Measurements from ENCODE around the gene FAR2. TPM values are rescaled to one million over a fixed set of nuclear protein-coding genes. Genes with fewer than 3 reads are reported as not detected.

FAR2 gene
- total and polyA plus RNA-seq, 8 donors = 0.43 to 2.8 (median 1.1) TPM

DNA sequence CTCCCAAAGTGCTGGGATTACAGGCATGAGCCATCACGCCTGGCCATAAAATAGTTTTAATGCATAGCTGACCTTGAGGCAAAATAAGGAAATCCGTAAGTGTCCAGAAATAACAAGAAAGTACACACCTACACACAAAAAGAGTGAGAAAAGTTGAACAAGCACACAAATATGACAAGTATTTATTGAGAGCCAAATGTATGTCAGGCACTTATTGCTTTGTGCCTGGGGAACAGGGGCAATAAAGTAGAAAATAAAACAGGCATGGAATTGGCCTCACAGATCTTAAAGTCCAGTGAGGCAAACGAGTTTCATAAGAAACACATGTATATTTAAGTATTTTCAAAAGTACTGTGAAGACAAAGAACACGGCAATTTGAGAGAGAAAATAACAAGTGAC, 128.2 kb downstream of the FAR2 start:
- Histone ChIP-seq H3K27me3 (no peaks in the 10 kb centered on the region), H3K27ac (no peak overlapping the region), H3K36me3 (no peaks in the 10 kb centered on the region), H3K4me1 (no peaks in the 10 kb centered on the region), H3K9me3 (no peaks in the 10 kb centered on the region), H3K4me3 (no peak overlapping the region)
- 75 to 82% methylated on average over 4 of the region's 4 CpGs for WGBS, 2 donors
- no peak for ATAC-seq
- FAIRE-seq = no peak
- TF ChIP-seq, protein P1, sequence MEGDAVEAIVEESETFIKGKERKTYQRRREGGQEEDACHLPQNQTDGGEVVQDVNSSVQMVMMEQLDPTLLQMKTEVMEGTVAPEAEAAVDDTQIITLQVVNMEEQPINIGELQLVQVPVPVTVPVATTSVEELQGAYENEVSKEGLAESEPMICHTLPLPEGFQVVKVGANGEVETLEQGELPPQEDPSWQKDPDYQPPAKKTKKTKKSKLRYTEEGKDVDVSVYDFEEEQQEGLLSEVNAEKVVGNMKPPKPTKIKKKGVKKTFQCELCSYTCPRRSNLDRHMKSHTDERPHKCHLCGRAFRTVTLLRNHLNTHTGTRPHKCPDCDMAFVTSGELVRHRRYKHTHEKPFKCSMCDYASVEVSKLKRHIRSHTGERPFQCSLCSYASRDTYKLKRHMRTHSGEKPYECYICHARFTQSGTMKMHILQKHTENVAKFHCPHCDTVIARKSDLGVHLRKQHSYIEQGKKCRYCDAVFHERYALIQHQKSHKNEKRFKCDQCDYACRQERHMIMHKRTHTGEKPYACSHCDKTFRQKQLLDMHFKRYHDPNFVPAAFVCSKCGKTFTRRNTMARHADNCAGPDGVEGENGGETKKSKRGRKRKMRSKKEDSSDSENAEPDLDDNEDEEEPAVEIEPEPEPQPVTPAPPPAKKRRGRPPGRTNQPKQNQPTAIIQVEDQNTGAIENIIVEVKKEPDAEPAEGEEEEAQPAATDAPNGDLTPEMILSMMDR (IDR thresholded peaks at IDR 0.05) = no peak
- DNase-seq = no peak
- intact Hi-C loops (cut with DNase I) = no loop called here

DNA sequence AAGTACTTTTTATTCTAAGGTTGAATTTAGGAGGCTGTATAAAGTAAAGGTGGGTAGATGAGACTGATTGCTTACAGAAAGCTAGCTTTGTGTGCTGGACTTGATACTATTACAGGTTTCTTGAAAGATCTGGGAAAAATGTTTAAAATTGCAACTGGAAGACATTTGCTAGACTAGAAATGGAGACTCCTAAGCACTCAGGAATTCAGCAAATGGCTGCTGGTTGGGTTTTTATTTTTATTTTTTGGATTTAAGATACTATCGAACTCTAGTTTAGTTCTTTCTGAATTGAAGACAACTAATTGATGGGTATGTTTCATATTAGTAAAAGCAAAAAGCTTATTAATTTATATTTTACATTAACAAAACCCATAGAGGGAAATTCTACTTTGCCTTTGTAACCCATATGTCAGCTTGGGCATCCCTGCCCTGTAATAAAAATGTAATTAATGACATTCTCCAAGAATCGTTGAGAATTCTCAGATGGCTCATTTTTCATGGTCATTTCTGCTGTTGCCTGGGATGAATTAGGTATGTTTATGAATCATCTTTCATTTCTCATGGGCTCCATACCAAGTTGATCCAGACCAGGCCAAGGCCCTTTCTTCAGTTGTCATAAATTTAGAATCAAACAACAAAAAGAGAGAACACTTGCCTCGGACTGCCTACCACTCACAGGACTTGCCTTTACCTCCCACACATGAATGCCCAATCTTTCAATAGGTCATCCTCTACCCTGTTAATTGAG, 129.8 kb downstream of the FAR2 start:
- TF ChIP-seq, protein P1 (IDR thresholded peaks at IDR 0.05) = no peak
- 62 to 63% methylated on average over 3 of the region's 3 CpGs for WGBS, 2 donors
- FAIRE-seq = no peak

DNA sequence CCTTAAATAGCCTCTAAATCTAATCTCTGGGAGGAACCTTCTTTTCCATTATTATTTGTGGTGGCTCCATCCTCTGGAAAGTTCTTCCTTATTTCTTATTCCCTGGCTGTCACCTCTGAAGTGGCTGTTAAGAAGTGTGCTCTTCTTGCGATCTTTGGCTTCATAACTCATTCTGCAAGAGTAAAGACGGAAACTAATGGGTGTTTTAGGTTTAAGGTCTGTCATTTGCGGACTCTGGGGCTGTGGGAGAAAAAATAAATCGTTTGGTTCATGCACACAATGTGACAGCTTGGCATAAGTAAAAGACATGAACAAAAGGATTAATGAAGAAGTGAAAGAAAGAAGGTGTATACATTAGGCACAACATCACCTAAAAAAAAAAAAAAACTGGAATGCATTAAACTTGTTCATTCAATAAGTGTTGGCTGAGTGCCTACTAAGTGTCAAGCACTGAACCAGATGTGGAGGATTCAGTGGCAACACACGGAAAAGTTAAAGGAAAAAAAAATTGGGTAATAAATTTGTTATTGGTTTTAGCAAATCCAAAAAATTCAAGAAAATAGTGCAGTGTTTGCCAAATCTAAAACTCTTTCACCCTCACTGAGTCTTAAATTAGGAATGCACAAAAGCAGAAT, 132.4 kb downstream of the FAR2 start:
- FAIRE-seq = no peak
- intact Hi-C loops (cut with DNase I) = no loop called here
- Histone ChIP-seq H3K4me1 (no peaks in the 10 kb centered on the region), H3K27ac (no peak overlapping the region), H3K9me3 (no peaks in the 10 kb centered on the region), H3K27me3 (no peaks in the 10 kb centered on the region), H3K4me3 (no peak overlapping the region), H3K36me3 (no peaks in the 10 kb centered on the region)
- no peak for DNase-seq
- no peak for ATAC-seq
- TF ChIP-seq, protein P1 (IDR thresholded peaks at IDR 0.05) = no peak
- 74 to 78% methylated on average over 5 of the region's 5 CpGs for WGBS, 2 donors

More for the DNA sequence above, 129.8 kb downstream of the FAR2 start:
- Histone ChIP-seq H3K9me3 (no peaks in the 10 kb centered on the region), H3K4me1 (no peaks in the 10 kb centered on the region), H3K36me3 (no peaks in the 10 kb centered on the region), H3K27me3 (no peaks in the 10 kb centered on the region), H3K27ac (no peak overlapping the region), H3K4me3 (no peak overlapping the region)
- ATAC-seq = no peak
- intact Hi-C loops (cut with DNase I) = no loop called here
- DNase-seq = no peak

DNA sequence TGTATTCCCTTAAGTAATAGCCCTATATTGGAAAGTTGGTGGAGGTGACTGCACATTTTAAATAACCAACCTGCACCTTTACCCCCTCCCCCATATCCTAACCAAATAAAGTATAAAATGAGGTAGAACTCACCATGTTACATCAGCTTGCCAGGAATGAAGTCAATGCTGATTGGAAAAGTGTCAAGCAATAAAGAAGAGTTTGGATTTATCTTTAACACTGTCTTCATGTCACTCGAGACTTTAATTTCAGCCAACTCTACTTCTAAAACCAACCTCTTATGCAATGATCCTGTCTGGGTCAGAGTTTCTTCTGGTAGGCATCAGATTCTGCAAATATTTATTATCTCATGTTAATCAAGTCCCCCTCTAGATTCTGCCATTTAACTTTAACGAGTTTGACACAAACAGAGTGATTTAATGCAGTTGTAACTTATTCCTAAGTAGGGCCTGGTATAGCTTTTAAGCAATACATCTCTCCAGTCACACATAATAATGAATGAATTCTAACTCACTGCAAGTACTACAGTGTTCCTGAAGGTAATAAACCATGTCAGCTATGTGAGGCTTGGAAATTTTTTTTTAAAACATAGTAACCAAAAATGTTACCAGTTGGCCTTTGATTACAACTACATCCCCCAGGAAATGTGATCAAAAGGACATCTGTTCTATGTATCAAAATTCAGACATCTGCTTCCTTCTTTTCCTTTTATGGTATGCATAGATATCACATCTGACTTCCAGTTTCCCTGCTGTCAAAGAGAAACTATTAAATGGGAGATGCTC, 133.1 kb downstream of the FAR2 start:
- FAIRE-seq = no peak
- 65% methylated on average over 2 of the region's 2 CpGs for WGBS, 2 donors
- ATAC-seq = no peak
- Histone ChIP-seq H3K4me1 (no peaks in the 10 kb centered on the region), H3K4me3 (no peak overlapping the region), H3K27ac (no peak overlapping the region), H3K27me3 (no peaks in the 10 kb centered on the region), H3K36me3 (no peaks in the 10 kb centered on the region), H3K9me3 (no peaks in the 10 kb centered on the region)
- DNase-seq = no peak
- TF ChIP-seq, protein P1 (IDR thresholded peaks at IDR 0.05) = no peak
- intact Hi-C loops (cut with DNase I) = no loop called here

Measured in pancreas (tissue), 10 donors.